OCI-M2 (cell line): ENCODE data around the gene CALML4.
"Not testable (repeated sequence)": the region's sequence is repeated elsewhere in the genome, so short reads cannot be mapped to it uniquely, and the experiment has no call there.

ENCODE experiments used
- DNase-seq: peaks from one replicate; lab custom pipeline; 2025; ENCODE audit not compliant: unreplicated experiment; lab: John Stamatoyannopoulos, UW

Gene CALML4, protein sequence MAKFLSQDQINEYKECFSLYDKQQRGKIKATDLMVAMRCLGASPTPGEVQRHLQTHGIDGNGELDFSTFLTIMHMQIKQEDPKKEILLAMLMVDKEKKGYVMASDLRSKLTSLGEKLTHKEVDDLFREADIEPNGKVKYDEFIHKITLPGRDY

DNA sequence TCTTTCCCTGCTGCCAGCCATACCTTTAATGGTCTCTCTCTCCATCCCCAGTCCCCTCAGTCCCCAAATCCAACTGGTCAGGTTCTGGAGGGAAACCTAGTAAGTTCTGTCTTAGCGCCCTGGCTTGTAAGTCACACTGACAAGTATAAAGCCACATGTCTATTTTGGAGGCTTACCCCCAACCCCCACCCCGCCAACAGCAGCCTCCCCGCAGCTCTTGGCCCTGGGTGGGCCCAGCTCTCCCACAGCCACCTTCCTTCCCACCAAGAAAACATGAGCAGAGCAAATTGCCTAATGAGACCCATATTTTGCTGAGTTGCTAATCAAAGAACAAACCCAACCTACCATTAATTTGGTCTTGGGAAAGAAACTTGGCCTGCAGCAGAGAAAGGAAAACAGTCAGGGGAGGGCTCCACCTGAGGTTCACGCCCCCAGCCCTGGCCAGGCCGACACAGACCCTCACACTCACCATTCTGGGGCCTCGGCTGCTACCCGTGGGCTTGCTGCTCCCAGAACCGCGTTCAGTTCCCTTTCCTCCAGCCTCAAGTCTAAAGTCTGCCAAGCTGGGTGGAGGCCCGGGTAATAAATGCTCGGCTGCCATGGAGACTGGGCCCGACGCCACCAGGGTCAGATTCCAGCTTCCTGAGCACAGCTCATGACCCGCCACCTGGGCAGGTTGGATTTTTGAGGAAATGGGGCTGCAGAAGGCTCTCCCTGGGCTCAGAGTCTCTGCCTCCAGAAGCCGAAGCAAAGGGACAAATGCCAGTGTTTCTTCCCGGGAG is at the start of gene CALML4:
CALML4 (minus strand) TSS at position 557 of the 782 bp plus-strand sequence; CDS start at position 472, 85 bp downstream.
- DNase-seq: no peak

DNA sequence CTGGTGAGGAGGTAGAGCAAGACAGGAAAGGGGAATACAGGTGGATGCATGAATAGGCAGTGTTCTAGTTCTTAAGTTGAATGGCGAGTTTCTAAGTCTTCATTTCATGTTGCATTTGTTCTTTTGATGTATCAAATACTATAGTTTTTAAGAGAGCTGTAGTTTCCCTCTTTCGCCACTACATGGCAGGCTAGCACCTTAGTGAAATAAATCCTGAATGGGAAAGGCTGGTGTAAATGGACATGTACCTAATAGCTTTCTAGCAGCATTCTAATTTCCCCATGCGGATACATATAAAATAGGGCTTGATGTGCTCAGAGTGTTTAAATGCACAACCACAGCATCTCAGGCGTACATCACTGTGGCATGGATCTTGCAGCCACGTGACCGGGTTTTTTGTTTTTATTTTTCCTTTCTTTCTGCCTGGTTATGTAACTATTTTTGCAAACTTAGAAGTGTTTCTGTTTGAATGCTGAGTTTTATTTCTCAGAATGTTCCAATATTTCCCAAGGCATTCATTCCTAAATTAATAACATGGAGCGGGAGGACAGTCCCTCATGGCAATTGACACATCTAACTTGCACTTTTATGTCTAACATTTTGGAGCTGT is 47.9 kb upstream of the CALML4 start:
- DNase-seq: no peak

DNA sequence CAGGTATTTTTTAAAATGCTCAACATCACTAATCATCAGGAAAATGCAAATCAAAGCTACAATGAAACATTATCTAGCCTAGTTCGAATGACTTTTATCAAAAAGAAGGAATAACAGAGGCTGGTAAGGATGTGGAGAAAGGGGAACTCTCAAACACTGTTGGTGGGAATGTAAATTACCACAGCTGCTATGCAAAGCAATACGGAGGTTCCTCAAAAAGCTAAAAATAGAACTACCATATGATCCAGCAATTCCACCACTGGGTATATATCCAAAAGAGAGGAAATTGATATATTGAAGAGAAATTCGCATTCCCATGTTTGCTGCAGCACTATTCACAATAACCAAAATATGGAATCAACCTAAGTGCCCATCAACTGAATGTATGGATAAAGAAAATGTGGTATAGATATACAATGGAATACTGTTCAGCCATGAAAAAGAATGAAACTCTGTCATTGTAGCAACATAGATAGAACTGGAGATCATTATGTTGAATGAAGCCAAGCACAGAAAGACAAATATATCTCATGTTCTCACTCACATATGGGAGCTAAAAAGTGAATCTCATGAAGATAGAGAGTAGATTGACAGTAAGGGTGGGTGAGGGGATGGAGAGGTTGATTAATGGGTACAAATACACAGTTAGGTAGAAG is 44.1 kb upstream of the CALML4 start:
- DNase-seq: no peak

DNA sequence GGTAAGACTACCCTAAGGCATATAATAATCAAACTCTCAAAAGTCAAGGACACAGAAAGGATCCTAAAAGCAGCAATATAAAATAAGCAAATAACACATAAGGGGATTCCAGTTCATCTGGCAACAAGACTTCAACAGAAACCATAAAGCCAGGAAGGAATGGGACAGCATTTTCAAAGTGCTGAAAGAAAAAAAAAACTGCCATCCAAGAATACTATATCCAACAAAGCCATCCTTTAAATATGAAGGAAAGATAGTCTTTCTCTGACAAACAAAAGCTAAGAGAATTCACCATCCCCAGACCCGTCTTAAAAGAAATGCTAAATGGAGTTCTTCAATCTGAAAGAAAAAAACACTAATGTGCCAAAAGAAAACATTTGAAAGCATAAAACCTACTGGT is 39.1 kb upstream of the CALML4 start:
- no peak for DNase-seq

DNA sequence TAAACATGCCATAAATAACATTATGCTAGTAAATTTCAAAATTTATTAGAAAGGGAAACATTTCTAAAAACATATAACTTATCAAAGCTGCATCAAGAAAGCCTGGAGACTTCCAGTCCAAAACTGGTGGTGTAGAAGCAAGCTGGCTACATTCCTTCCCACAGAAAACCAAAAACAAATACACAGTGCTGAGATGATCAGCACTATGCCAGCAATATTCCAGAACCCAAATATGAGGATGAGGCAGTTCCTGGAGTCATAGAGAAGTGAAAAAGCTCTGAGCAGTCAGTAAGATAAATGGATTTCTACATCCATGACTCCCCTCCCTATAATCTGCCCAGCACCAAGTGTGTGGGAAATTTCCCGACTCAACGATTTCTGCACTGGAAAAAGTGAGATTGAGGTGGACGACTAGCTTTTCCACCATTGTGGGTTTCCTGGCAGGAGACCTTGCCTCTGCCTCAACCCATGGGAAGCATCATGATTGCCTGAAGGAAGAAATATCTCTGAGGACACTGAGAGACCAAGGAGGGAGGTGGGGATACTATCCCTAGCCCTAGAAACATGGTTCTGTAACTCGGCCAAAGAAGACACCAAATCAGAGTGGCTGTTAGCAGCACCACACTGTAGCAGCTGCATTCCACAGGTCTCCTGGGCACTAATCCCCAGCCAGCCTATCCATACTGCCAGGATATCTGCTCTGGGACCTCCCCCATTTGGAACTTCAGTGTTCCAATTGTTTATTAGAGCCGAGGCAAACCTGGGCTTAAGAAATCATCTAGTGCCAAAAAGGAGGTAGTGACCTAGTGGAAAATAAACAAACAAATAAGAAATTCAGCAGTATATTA is 36.2 kb upstream of the CALML4 start:
- DNase-seq: no peak

DNA sequence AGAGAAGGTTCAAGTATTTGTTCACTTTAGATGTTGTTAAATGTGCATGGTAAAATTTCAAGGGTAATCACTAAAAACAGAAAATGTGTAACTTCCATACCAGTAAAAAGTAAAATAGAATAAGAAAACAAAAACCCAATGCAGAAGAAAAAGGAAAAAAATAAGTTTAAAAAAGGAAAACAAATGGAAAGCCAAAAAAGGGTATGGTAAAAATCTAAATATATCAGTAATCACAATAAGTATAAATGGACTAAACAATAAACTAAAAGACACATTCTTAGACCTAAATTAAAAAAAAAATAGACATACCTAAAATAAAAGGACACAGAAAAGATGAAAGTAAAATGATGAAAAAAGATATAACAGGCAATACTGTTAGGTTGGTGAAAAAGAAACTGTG is 33.9 kb upstream of the CALML4 start:
- no peak for DNase-seq

DNA sequence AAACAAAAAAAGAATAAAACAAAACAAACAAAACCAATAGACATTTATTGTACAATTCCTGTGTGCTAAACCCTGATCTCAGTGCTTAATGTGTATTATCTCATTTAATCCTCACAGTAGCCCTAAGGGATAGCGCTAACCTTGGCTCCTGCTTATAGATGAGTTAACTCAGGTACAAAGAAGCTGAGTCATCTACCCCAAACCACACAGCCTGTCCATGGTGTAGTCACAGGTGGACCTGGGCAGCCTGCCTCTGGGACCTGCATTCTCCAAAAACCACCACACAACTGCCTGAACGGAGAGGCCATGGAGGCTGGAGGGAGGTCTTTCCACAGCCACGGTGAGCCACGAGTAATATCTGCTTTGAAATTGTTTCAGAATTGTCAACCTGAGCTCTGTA is 29.9 kb upstream of the CALML4 start:
- no peak for DNase-seq

DNA sequence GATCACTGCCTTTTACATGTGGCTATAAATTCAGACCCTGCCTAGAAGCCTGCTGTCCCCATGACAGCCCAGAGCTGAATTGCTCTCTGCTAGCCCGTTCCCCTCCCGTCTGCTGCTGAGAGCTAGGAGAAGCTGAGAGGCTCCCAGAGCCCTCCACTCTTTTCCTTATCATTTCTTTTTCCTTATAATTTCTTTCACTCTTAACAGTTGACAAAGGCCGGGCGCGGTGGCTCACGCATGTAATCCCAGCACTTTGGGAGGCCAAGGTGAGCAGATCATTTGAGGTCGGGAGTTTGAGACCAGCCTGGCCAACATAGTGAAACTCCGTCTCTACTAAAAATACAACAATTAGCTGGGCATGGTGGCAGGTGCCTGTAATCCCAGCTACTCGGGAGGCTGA is 29.4 kb upstream of the CALML4 start:
- DNase-seq: not testable (repeated sequence)

DNA sequence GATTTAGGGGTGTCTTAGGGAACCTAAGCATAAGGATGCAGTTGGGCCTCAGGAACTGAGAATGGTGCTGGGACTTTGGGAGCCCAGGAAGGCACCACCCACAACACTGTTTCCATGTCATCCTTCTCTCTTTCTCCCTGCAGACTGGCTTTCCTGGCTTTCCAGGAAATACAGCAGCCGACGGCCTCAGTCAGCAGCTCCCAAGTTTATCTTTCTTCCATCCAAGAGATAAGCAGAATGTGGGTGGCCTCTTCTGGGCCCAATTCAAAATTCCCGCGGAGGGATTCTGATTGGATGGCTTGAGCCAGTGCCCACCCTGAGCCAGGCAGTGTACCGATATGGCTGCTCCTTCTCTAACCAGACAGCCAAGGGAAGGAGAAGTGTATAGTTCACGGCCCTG is 28.9 kb upstream of the CALML4 start:
- no peak for DNase-seq

DNA sequence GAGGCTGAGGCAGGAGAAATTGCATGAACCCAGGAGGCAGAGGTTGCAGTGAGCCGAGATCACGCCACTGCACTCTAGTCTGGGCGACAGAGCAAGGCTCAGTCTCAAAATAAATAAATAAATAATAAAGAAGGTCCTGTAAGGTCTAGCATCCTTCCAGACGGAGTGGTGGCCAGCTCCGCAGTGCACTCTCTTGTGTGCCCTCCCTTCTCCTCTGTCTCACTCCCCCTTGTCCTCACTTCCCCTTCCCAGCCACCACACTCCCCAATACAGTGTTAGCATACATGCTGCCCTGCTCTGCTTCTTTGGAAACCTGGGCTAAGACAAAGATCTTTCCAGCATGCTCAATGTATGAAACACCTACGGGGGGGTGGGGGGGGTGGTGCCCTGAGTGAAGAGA is 27.8 kb upstream of the CALML4 start:
- DNase-seq: no peak

DNA sequence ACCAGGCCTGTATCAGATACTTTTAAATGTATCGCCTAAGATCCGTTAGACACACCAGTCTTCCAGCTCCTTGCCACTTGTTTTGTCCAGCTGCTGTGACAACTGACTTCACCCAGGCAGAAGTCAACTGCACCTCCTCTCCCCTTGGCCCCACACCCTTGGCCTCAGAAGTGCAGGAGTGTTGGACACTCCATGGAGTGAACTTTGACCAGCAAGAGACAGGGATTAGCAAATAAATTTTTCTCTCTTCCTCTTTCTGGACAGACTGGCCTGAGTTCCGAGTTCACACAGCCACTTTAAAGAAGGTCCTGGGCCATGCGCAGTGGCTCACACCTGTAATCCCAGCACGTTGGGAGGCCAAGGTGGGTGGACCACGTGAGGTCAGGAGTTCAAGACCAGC is 27.3 kb upstream of the CALML4 start:
- DNase-seq: no peak

DNA sequence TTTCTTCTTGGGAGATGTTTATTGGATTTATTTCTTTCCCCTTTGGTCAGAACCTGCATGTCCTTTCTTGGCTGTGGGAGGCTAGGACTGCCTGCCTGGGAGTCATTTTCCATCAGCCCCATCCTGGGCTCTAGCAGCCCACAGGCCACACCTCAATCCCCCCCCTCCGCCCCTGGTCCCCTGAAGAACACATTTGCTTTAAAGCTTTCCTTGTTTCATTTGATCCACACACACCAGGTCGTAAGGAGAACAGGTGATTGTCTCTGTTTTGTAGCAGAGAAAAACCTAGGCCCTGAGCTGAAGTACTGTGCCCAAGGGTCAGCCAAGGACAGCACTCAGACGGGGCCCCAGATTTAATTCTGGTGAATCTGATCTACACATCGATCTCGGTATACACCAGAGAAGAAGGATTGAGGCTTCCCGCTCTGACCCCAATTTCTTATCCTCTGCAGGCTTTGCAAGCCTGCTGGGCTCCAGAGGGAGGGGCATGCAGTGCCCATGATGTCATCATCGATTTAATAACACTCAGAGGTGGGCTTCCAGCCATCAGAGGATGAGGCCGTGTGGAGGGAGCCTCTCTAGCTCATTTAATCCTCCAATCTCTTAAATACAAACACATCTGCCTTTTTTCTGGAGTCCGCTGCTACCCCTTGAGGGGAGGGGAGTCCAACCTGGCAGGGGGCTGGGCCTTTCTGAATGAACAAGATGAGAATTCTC is 26.1 kb upstream of the CALML4 start:
- DNase-seq: no peak

DNA sequence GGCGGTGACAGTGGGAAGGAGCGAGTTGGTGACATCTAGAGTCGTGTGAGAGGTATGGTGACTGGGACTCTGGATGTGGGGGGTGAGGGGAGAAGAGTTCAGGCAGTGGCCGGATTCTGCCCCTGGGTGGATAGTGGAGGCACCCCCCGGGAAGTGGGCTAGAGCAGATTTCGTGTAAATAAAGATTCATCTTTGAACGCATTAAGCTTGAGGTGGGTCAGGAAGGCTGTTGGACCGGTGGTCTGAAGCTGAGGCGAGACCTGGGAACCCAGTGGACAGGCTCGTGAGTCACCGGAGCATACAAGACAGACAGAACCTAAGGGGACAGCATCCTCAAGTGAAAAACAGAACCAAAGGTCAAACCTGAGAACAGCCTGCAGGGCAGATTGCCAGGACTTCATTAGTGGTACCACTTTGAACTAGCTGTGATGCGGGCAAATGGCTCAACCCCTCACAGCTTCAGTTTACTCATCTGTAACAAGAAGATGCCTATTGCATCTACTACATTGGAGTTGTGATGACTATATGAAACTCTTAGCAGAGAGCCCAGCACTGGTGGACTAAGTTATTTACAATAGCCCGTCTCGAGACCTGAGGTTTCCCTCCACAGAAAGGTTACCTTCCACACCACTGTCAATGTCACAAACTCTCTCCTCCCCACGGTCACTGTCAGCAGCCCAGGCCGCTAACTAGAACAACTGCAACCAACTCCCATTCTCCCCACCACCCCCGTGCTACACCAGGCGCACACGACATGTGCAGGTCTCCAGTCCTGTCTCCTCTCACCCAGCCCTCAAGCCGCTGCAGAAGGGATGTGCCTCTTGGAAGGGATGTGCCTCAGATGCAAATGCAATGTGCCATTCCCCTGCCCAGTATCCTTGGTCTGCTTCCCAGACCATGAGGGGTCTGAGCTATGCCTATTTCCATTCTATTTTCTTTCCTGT is 25.3 kb upstream of the CALML4 start:
- no peak for DNase-seq

DNA sequence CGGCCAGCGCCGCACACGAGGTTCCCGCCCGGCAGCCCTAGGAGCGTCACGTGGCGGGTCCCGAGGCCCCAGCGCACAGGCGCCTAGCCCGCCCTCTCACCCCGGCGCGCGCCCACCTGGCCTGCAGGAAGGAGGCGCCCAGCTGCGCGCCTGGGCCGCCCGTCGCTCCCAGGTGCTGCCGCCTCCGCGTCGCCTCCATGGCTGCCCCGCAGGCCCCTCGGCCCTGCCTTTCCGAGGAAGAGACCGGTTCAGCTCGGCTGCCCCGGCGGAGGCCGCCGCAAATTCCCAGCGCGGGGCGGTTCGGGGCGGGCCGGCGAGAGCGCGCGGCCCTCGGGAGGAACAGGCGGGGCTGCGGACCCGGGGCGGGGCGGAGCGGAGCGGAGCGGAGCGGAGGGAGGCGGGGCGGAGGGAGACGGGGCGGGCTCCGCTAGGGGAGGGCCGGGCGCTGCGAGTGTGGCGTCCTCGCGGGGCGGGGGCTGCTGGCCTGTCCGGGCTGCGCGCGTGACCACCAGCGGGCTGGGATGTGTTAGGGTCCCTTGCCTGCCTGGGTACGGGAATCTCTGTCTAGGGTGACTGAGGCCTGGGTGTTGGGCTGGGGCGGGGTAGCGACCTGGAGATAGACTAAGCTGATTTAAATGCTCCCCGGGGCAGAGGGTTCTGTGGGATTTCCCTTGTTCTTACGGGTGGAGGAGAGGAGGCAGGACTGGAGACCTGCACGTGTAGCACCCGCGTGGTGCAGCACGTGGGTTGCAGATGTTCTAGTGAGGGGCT is 24.4 kb upstream of the CALML4 start, which contains the start of gene CLN6:
CLN6 (minus strand) TSS at position 343 of the 771 bp plus-strand sequence; CDS start at position 199, 144 bp downstream.
- no peak for DNase-seq

DNA sequence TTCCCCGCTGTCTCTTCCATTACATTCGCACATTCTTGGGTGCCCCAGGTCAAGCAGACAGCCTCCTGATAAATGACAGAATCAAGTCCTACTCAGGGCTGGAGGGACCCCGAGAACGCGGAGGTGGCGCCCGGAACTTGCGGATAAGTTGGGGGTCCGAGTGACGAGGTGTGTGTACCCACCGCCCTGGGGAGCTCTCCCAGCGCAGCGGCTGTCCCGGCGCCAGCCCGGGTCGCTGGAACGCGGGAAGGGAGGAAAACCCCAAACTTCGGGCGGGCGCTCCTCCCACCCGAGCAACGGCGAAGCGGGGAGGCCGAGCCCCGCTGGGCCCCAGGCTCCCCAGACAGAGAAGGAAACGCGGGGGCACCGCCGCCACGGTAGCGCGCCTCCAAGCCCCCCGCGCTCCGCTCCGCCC is 23.8 kb upstream of the CALML4 start:
- no peak for DNase-seq

DNA sequence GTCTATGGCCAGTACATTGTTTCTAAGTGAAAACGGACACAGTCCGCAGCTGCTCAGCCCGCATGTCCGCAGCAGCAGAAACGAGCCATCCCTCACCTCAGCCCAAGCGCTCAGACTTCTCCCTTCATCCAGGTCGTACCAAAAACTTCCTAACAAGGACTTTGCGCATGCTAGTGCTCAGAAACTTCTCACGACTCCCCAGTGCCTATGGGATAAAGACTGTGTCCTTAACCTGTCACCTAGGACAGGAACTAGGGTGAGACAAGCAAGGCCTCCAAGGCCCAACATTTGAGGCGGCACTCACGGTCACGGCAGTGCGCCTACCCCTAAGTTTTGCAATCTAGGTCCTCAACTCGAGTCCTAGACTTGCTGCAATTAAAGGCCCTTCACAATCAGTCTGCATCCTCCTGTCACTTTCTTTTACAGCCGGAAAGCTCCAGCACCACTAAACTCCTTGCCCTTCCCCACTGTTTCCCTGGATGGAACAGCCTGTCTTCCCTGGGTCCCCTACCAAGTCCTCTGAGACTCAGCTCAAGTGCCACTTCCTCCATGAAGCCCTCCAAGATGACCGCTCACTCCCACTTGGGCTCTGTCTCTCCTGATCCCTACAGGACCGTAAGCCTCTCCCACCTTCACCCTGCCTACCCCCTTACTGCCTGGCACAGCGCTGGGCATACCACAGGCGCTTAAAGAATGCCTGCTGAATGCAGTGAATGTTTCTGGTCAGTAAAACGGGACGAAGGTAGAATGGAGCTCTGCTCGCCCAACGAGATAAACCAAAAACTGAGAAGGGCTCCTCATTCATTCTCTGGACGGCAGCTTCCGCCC is 23.2 kb upstream of the CALML4 start:
- DNase-seq: no peak

DNA sequence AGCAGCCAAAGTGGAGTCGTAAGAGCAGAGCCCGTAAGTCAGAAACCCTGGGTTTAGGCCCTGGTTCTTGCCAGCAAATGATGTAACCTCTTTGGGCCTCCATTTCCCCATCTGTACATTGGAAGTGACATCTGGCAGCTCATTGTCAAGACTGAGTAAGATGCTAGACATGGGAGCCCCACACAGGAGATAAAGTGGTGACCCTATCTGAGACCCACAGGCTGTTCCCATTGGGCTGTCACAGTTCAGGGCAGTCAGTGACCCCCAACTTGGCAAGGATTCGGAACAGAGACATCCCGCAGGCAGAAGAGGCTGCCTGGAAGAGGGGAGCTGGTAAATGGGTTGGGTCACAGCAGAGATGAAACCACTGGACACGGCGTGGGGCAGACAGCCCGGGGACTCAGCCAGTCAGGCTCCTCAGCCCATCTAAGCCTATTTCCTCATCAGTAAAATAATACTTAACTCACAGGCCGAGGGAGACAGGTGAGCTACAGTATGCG is 22.6 kb upstream of the CALML4 start:
- no peak for DNase-seq
